Skin of body (tissue), 2 donors: ENCODE measurements around the gene ZMAT2. TPM values are rescaled to one million over a fixed set of nuclear protein-coding genes. Genes with fewer than 3 reads are reported as not detected.
A peak's percentile ranks its signal among the peaks of the same experiment; 100 is the strongest.
"Not testable (repeated sequence)": the region's sequence is repeated elsewhere in the genome, so short reads cannot be mapped to it uniquely, and the experiment has no call there.

Source experiments
- DNase-seq: peaks from one replicate; lab custom pipeline; 2025; lab: John Stamatoyannopoulos, UW
- total RNA-seq: library from RNA; depleted of rRNA; stranded (reverse); fragments of >200 nt; gene quantifications from one replicate; pipeline ENCODE4 v1.2.3, GENCODE V29; 2014

The ZMAT2 gene, protein sequence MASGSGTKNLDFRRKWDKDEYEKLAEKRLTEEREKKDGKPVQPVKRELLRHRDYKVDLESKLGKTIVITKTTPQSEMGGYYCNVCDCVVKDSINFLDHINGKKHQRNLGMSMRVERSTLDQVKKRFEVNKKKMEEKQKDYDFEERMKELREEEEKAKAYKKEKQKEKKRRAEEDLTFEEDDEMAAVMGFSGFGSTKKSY
- total RNA-seq, result 31.4 TPM

DNA sequence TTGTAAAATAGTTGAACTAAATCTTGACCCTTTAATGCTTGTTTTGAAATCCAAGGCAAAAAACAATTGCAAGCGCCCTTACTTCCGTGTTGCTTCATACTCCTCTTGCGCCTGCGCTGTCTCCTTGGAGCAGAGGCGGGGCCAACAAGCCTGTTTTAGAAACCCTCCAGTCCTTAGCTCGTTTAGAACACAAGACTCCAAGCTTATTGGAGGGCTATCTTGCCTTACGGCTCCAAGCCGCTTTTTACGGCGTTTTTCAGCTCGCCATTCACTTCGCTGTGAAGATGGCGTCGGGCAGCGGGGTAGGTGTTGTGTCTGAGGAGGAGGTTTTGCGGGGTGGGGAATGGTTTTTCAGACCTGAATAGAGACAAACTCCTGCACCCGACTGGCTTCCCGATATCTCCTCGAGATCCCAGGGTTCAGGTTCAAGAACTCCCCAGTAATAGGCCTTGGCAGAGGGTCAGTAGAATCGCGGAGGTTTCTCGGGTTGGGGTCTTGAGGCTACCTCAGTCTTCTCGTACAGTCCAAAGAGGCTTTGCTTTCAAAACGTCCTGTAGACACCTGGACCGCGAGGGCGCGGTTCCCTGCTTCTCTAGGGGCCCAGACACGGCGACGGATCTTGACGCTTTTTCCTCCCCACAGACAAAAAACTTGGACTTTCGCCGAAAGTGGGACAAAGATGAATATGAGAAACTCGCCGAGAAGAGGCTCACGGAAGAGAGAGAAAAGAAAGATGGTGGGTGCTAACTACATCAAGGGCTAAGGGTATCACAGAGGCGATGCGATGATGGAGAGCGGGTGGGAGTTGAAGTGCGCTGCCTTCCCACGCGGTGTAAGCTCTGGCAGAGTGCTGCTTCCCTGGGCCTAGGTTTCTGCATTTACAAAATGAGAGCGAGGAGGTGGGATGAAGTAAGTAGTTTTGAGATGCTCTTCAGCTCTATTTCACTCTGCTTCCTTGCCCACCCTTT lies at the start of gene ZMAT2:
Gene ZMAT2, plus strand, starts transcription at position 271 of the 968 bp plus-strand sequence. Its CDS starts 14 bp downstream, at position 285.
- DNase-seq, result peak; percentile 95

DNA sequence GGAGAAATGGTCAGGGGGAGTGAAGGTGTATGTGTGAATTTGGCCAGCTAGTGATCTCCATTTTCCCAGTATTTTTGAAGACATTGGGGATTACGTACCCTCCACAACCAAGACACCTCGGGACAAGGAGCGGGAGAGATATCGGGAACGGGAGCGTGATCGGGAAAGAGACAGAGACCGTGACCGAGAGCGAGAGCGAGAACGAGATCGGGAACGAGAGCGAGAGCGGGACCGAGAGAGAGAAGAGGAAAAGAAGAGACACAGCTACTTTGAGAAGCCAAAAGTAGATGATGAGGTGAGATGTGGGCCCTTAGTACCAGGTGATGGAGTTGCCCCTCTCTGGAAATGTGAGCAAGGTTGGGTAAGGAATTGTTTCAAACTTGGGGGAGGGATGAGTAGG lies 41.4 kb upstream of the ZMAT2 start:
- no peak for DNase-seq

GRCh38 chr5:140660371-140660770 lies 39.9 kb upstream of the ZMAT2 start:
- not testable (repeated sequence) for DNase-seq

- no peak for DNase-seq
Measured at GRCh38 chr5:140664030-140664358, 36.3 kb upstream of the ZMAT2 start.

DNA sequence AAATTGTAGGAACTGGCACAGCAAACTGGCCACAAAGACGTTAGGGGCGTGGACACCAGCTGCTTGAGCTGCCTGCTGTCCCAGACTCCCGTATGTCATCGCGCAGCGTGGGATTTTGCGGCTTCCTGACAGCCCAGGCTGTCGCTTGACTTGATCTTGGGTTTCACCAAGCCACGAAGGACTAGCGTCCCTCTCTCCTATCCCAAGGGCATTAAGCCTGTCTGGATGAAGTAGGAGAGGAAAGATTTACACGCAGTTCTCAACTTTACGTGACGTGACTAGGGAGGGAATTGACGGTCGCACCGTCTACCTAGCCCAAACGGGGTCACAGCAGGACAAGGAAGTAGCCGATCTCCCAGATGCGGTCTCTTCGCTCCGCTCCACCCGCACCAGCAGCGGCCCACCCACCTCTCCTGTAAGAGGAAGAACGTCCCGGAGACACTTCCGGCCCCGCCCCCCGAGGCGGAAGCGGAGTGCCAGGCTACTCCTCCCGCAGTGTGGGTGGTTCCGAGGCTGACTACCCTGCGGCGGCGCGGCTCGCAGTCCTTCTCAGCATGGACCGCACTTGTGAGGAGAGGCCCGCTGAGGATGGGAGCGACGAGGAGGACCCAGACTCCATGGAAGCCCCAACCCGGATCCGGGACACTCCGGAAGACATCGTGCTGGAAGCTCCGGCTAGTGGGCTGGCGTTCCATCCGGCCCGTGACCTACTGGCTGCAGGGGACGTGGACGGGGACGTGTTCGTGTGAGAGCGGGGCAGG lies 35.7 kb upstream of the ZMAT2 start, which contains the start of gene WDR55:
Gene WDR55, plus strand, starts transcription at position 546 of the 761 bp plus-strand sequence. Its CDS starts 9 bp downstream, at position 555.
- DNase-seq, result peak; percentile 89

GRCh38 chr5:140671035-140671434 lies 29.2 kb upstream of the ZMAT2 start:
- DNase-seq, result not testable (repeated sequence)

- DNase-seq, result no peak
Measured at GRCh38 chr5:140671472-140672125, 28.6 kb upstream of the ZMAT2 start.

DNA sequence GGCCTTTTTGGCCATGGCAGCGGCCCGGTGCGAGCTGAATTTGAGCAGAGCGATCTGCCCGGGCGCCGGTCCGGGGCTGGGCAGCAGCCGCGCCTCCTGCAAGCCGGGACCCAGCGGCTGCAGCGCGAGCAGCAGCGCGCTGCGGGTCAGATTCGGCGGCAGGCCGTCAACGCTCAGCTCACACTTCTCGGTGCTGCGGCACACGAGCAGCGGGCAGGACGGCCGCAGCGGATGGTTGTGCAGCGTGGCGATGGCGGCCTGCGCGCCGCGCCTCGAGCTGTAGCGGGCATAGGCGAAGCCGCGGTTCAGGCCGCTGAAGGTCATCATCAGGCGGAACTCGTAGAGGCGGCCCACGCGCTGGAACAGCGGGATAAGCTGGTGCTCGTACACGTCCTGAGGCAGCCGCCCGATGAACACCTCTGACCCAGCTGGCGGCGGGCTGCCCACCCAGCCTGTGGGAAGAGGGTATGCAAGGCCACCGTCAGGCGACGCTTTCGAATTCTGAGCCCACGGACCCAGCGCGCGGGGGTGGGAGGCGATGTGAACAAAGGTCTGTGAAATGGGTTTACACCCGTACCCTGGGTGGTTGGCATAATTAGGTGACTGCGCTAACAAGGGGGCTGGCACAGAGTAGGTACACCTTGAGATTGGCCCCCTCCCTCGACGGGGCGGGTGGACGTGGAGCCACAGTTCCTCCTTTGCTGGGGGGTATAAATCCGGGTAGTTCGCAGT lies 27.6 kb upstream of the ZMAT2 start:
- no peak for DNase-seq

GRCh38 chr5:140673187-140673976 lies 26.9 kb upstream of the ZMAT2 start, which contains the start of gene DND1:
Gene DND1, minus strand, starts transcription at chr5:140673576. Its CDS starts 34 bp downstream, at chr5:140673542.
- no peak for DNase-seq

- no peak for DNase-seq
Measured at GRCh38 chr5:140674211-140674610, 26.0 kb upstream of the ZMAT2 start.

- no peak for DNase-seq
Measured at GRCh38 chr5:140674629-140675028, 25.6 kb upstream of the ZMAT2 start.

DNA sequence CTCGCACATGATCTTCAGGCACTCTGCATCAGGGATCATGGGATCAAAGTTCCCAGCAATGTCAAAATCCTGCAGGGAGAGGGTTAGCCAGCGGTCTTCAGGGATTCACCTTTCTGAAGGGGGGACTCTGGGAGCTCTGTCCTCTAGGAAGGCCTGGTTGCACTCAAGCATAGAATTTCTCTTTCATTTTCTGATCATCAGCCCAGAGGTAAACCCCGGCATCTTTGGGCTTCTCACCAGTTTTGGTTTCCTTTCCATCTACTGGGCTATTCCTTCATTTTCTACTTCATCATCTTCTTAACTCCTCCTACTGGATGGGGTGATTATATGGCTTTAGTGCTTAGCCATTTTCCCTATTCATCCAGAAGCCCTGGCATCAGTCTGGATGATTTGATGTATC lies 22.3 kb upstream of the ZMAT2 start:
- DNase-seq, result no peak

DNA sequence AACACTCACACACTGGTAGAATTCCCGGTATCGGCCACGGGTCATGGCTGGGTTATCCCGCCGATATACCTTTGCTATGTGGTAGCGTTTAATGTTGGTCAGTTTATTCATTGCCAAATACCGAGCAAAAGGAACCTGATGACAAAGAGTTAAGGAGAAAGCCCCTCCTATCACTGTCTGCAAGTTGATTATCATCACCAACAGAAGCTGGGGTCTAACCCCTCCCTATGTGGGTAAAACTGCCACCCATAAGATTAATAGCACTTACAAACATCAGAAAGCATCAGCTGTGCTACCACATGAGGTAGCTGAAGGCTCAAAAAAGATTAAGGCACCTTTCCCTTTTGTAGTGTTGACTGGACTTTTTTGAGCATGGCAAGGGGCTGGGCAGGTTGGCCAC lies 21.3 kb upstream of the ZMAT2 start:
- no peak for DNase-seq

DNA sequence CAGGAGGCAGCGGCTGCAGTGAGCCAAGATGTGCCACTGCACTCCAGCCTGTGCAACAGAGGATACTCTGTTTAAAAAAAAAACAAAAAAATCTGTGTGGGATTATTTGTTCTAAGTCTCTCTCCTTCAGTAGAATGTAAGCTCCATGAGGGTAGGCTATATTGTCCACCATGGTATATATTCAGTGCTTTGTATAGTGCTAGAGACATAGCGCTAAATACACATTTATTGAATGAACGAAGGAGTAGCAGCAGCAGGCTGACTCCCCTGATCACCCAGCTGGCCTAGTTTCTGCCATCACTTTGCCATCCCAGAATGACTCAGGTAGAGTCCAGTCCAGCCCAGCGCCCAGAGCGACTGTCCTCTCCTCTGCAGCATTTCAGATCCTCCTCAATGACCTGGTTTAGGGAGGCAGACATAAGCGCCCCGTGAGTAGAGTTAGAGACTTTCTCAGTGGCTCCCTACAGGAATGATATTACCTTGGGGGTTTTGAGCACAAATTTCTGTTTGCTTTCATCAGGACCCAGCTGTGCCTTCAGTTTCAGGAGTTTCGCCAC lies 9.8 kb upstream of the ZMAT2 start:
- no peak for DNase-seq

GRCh38 chr5:140690941-140691924 lies 9.0 kb upstream of the ZMAT2 start, which contains the start of the genes HARS1 and HARS2:
Gene HARS1, minus strand, starts transcription at chr5:140691370. Its CDS starts 66 bp downstream, at chr5:140691304.
Gene HARS2, plus strand, starts transcription at chr5:140691455. Its CDS starts 194 bp downstream, at chr5:140691649.
- peak; percentile 84 for DNase-seq

- DNase-seq, result peak; percentile 4
Measured at GRCh38 chr5:140694276-140694675, 6.0 kb upstream of the ZMAT2 start.

DNA sequence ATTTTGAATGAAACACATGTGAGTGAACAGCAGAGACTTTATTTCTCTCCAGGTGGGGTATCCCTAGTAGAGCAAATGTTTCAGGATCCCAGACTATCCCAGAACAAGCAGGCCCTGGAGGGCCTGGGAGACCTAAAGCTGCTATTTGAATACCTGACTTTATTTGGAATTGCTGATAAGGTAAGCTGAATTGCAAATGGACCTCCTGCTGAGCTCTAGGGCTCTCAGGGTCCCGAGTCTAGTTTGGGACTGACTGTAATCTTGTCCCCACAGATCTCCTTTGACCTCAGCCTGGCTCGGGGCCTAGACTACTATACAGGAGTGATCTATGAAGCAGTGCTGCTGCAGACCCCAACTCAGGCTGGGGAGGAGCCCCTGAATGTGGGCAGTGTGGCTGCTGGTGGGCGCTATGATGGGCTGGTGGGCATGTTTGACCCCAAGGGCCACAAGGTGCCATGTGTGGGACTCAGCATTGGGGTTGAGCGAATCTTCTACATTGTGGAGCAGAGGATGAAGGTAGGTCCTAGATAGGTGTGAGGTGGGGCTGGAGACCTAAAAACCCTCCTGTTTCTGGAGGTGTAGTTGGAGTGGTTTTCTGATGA lies 3.3 kb upstream of the ZMAT2 start:
- DNase-seq, result no peak
